Duodenal mucosa (tissue), 2 donors: Measurements from ENCODE around the gene RBM41.
A peak's percentile ranks its signal among the peaks of the same experiment; 100 is the strongest.
"Not testable (repeated sequence)": the region's sequence is repeated elsewhere in the genome, so short reads cannot be mapped to it uniquely, and the experiment has no call there.

Experiments
- H3K27ac ChIP-seq: one replicate; pipeline ENCODE4 v1.7.0; 2013; ENCODE audit warnings: low read depth, low read length
- H3K27me3 ChIP-seq, 2 donors: one replicate each; pipeline ENCODE4 v1.7.0; 2013; ENCODE audit warnings: low read length in 2 of 2, control low read depth in 1 of 2; ENCODE audit not compliant: insufficient read depth in 2 of 2, control insufficient read depth in 1 of 2
- H3K36me3 ChIP-seq, 2 donors: one replicate each; pipeline ENCODE4 v1.7.0; 2013; ENCODE audit warnings: low read length in 2 of 2, control low read depth in 1 of 2; ENCODE audit not compliant: insufficient read depth in 2 of 2, control insufficient read depth in 1 of 2
- H3K4me1 ChIP-seq, 2 donors: one replicate each; pipeline ENCODE4 v1.7.0; 2013; ENCODE audit warnings: low read length in 2 of 2, control low read depth in 1 of 2; ENCODE audit not compliant: insufficient read depth in 2 of 2, control insufficient read depth in 1 of 2
- H3K4me3 ChIP-seq, 2 donors: one replicate each; pipeline ENCODE4 v1.7.0; 2013; ENCODE audit warnings: low read length in 2 of 2, low read depth in 1 of 2
- H3K9ac ChIP-seq, 2 donors: one replicate each; pipeline ENCODE4 v1.7.0; 2013; ENCODE audit warnings: low read length in 2 of 2, low read depth in 1 of 2
- H3K9me3 ChIP-seq, 2 donors: one replicate each; pipeline ENCODE4 v1.7.0; 2013; ENCODE audit warnings: low read length in 2 of 2, control low read depth in 1 of 2; ENCODE audit not compliant: control insufficient read depth in 1 of 2

Gene RBM41

GRCh38 chrX:107118322-107119147 lies at the start of gene RBM41:
RBM41 (minus strand) TSS chrX:107118822; CDS start chrX:107118773, 49 bp downstream.
- peak within 1 kb of the TSS; percentile 79 for H3K4me3 ChIP-seq
- peaks cover 5 to 9% of the 10 kb centered on the region in 2 donors for H3K4me1 ChIP-seq
- H3K9ac ChIP-seq, result peak within 1 kb of the TSS; percentile 47 to 54
- H3K27ac ChIP-seq, result peak within 1 kb of the TSS; percentile 10
- no peaks in the 10 kb centered on the region for H3K27me3 ChIP-seq
- peaks cover 13 to 24% of the 10 kb centered on the region in 2 donors for H3K36me3 ChIP-seq
- H3K9me3 ChIP-seq, result no peaks in the 10 kb centered on the region

- no peaks in the 10 kb centered on the region for H3K27me3 ChIP-seq
Observed at GRCh38 chrX:107168257-107168656, 49.6 kb upstream of the RBM41 start.

DNA sequence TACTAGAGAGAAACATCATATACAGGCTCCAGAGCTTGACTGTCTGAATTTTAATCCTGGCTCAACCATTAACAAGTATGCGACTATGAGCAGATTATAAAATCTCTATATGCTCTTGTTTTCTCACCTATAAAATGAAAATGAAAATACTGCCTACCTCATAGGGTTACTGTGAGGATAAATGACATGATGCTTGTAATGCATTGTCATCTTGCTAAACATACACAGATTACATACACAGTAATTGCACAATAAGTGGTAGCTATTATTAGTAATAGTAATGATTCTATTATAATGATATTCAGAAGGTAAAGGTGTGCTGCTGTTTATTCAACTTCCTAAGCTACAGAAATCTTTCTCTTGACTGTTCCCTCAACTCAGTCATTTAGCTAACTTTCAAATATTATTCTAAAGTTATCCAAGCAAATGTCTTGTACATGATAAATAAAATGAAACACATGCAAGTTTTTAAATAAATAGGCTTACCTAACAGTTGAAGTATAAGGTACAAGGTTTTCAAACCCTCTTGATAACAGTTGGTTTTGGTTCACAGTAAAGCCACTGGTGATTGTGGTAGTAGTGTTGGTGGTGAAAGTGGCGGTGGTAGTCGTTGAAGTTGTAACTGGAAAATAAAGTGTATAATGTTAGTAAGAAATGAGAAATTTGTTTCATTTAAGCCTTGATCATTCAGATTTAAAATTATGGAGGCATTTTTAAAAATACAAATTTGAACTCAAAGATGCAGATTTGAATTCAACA lies 48.7 kb upstream of the RBM41 start:
- no peak overlapping the region for H3K4me3 ChIP-seq
- H3K36me3 ChIP-seq, result no peaks in the 10 kb centered on the region
- H3K4me1 ChIP-seq, result no peaks in the 10 kb centered on the region
- H3K9ac ChIP-seq, result no peak overlapping the region
- H3K27me3 ChIP-seq, result no peaks in the 10 kb centered on the region
- H3K9me3 ChIP-seq, result no peaks in the 10 kb centered on the region
- no peak overlapping the region for H3K27ac ChIP-seq

More at GRCh38 chrX:107168257-107168656, 49.6 kb upstream of the RBM41 start:
- Histone ChIP-seq H3K4me3 (no peak overlapping the region), H3K36me3 (no peaks in the 10 kb centered on the region), H3K27ac (no peak overlapping the region), H3K4me1 (no peaks in the 10 kb centered on the region), H3K9ac (no peak overlapping the region), H3K9me3 (no peaks in the 10 kb centered on the region)

DNA sequence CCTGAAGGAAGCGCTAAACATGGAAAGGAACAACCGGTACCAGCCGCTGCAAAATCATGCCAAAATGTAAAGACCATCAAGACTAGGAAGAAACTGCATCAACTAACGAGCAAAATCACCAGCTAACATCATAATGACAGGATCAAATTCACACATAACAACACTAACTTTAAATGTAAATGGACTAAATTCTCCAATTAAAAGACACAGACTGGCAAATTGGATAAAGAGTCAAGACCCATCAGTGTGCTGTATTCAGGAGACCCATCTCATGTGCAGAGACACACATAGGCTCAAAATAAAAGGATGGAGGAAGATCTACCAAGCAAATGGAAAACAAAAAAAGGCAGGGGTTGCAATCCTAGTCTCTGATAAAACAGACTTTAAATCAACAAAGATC lies 39.0 kb upstream of the RBM41 start:
- H3K36me3 ChIP-seq, H3K27me3 ChIP-seq, H3K9me3 ChIP-seq, H3K9ac ChIP-seq, H3K27ac ChIP-seq, H3K4me3 ChIP-seq, H3K4me1 ChIP-seq: not testable (repeated sequence)

DNA sequence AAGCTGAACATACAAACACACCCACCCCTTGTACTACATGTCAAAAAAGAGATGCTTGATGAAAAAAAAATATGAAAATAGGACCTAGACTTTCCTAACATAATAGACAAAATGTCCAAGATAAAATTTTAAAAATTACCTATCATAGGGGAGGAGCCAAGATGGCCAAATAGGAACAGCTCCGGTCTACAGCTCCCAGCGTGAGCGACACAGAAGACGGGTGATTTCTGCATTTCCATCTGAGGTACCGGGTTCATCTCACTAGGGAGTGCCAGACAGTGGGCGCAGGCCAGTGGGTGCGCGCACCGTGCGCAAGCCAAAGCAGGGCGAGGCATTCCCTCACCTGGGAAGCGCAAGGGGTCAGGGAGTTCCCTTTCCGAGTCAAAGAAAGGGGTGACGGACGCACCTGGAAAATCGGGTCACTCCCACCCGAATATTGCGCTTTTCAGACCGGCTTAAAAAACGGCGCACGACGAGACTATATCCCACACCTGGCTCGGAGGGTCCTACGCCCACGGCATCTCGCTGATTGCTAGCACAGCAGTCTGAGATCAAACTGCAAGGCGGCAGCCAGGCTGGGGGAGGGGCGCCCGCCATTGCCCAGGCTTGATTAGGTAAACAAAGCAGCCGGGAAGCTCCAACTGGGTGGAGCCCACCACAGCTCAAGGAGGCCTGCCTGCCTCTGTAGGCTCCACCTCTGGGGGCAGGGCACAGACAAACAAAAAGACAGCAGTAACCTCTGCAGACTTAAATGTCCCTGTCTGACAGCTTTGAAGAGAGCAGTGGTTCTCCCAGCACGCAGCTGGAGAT lies 37.2 kb upstream of the RBM41 start:
- not testable (repeated sequence) for H3K36me3 ChIP-seq, H3K27me3 ChIP-seq, H3K9me3 ChIP-seq, H3K4me3 ChIP-seq, H3K9ac ChIP-seq, H3K4me1 ChIP-seq, H3K27ac ChIP-seq

DNA sequence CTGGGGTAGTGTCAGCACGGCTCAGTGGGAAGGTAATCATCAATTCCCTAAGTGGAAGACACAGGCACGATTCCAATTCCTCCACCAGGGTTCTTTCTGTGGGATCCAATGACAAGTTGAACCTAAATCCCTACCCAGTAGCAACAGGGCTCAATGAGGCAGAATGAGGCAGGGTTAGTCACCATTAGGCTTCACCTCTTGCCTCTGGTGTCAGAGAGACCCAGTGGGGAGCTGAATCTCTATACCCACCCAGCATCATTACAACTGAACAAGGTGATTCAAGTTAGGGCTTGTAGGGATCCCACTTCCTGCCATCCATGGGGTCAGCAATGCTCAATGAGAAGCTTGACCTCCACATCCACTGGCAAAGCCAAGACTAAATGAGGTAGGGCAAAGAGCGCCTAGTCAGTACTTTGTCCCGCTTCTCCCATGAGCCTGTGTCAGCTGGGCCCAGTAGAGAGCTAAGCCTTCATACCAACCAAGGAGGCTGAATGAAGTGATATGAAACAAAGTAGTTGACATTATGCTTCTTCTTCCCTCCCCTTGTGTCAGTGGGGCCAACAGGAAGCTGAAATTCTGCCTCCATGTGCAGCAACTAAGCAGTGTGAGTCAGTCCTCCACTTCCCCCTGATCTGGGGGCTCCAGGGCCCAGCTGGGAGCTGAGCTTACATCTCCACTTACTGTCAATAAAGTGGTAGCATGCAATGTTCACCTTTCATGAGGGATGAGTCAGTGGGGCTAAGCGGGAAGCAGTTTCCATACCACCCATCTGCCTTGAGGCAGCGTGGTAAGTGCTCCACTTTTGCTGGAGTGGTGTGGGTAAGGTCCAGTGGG lies 36.4 kb upstream of the RBM41 start:
- no peaks in the 10 kb centered on the region for H3K9me3 ChIP-seq
- H3K9ac ChIP-seq, result no peak overlapping the region
- H3K36me3 ChIP-seq, result no peaks in the 10 kb centered on the region
- H3K27me3 ChIP-seq, result no peaks in the 10 kb centered on the region
- H3K4me1 ChIP-seq, result no peaks in the 10 kb centered on the region
- no peak overlapping the region for H3K27ac ChIP-seq
- H3K4me3 ChIP-seq, result no peak overlapping the region

DNA sequence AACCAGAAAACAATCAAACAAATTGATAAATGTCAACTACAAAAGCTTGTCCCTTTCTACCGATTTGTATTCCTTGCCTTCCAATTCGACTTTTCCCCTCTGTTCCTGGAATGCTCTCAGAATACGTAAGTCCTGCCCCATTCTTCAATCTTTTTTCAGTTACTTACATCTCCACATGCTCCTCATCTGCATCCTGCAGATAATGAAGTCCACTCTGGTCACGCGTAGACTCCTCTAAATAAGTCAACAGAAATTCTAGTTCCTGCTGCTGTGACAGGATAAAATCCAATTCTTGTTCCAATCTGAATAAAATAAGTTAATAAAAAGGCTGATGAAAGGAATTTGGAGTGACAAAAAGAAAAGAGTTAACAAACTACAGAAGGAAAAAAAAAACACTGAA lies 34.4 kb upstream of the RBM41 start:
- H3K4me3 ChIP-seq, result no peak overlapping the region
- no peaks in the 10 kb centered on the region for H3K4me1 ChIP-seq
- no peaks in the 10 kb centered on the region for H3K27me3 ChIP-seq
- H3K9me3 ChIP-seq, result no peaks in the 10 kb centered on the region
- H3K36me3 ChIP-seq, result no peaks in the 10 kb centered on the region
- no peak overlapping the region for H3K9ac ChIP-seq
- H3K27ac ChIP-seq, result no peak overlapping the region

DNA sequence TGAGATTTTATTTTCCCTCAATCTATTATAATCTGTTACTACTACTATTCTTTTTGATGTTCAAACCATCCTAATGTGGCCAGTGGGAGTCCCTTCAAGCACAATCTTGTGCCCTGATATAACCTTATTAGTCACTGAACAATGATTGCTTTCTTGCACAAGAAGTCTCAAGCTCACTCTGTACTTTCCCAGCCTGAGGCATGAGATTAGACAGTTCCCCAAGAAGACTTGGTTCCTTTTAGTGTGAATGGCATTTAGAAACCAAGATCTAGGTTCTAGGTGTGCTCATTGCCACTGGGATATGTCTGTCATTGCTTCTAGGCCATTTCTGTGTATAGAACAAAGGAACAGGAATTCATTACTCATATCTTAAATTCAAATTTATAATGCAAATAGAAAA lies 28.0 kb upstream of the RBM41 start:
- no peak overlapping the region for H3K4me3 ChIP-seq
- no peaks in the 10 kb centered on the region for H3K27me3 ChIP-seq
- H3K36me3 ChIP-seq, result no peaks in the 10 kb centered on the region
- H3K27ac ChIP-seq, result no peak overlapping the region
- H3K9me3 ChIP-seq, result no peaks in the 10 kb centered on the region
- no peaks in the 10 kb centered on the region for H3K4me1 ChIP-seq
- no peak overlapping the region for H3K9ac ChIP-seq

DNA sequence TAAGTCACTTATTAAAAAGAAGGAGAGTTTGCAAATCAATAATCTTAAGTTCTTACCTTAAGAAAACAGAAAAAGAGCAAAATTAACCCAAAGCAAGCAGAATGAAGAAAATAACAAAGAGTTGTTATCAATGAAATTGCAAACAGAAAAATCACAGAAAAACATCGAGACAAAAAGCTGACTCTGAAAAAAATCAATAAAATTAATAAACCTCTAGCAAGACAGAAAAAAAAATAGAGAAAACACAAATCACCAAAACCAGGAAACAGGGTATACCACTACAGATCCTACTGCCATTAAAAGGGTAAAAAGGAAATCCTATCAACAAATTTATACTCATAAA lies 17.3 kb upstream of the RBM41 start:
- H3K36me3 ChIP-seq, result no peaks in the 10 kb centered on the region
- no peaks in the 10 kb centered on the region for H3K9me3 ChIP-seq
- no peaks in the 10 kb centered on the region for H3K4me1 ChIP-seq
- H3K4me3 ChIP-seq, result no peak overlapping the region
- H3K9ac ChIP-seq, result no peak overlapping the region
- no peak overlapping the region for H3K27ac ChIP-seq
- no peaks in the 10 kb centered on the region for H3K27me3 ChIP-seq
